Body of pancreas (tissue), 4 donors: ENCODE data around the gene SUGP2. TPM values are rescaled to one million over a fixed set of nuclear protein-coding genes. Genes with fewer than 3 reads are reported as not detected.

Experiments
- ATAC-seq: fragments of 150-250 bp; one replicate; pipeline ENCODE4 v1.9.1; 2016
- DNase-seq, 4 donors: peaks; one replicate each; pipeline ENCODE4 v3.0.0-alpha.2; 2019
- H3K27ac ChIP-seq, 4 donors: fragments of 200-600 bp; sonication (generic); 1 replicate in 3 of 4; 2 replicates in 1 of 4; pipeline versions ENCODE4 v1.5.1 to v1.6.1; 2016 to 2019; ENCODE audit warnings: mild to moderate bottlenecking in 1 of 4, mixed read lengths in 1 of 4, moderate library complexity in 1 of 4
- H3K27me3 ChIP-seq, 2 donors: fragments of 200-600 bp; sonication (generic); one replicate each; pipeline ENCODE4 v1.6.0; 2016; ENCODE audit warnings: mild to moderate bottlenecking in 1 of 2
- H3K36me3 ChIP-seq, 2 donors: fragments of 200-600 bp; sonication (generic); replicated peaks in 1 of 2; 2 replicates each; pipeline ENCODE4 v1.5.1; 2016; ENCODE audit warnings: low read depth in 2 of 2; ENCODE audit not compliant: insufficient read depth in 1 of 2
- H3K4me1 ChIP-seq: fragments of 200-600 bp; sonication (generic); one replicate; pipeline ENCODE4 v1.6.0; 2016
- H3K4me3 ChIP-seq, 2 donors: fragments of 200-600 bp; sonication (generic); 1 replicate in 1 of 2; 2 replicates in 1 of 2; pipeline ENCODE4 v1.5.1; 2016 to 2019
- H3K9me3 ChIP-seq, 3 donors: fragments of 200-600 bp; sonication (generic); 1 replicate in 2 of 3; 2 replicates in 1 of 3; pipeline ENCODE4 v1.5.1; 2016
- CTCF ChIP-seq, 7 experiments: fragments of 450-650 bp in 4 of 7; fragments of 200-600 bp in 3 of 7; sonication (generic) in 3 of 7; IDR thresholded peaks; one replicate each; pipeline ENCODE4 v1.5.1; 2016 to 2019; ENCODE audit warnings: antibody characterized with exemption in 7 of 7
- POLR2A ChIP-seq, 3 donors: fragments of 450-650 bp; IDR thresholded peaks; one replicate each; pipeline ENCODE4 v1.6.1; 2016; ENCODE audit warnings: antibody characterized with exemption in 3 of 3, mild to moderate bottlenecking in 2 of 3
- WGBS, 2 donors: methylation state at CpG; one replicate each; pipeline ENCODE4 v1.1.5; 2017; 5-methylcytosine and 5-hydroxymethylcytosine counted together
- intact Hi-C: fragments of 100-400 bp; cut with DNase I; formaldehyde crosslinking; loops from one replicate; pipeline ENCODE4 v1.15.1; 2023
- total RNA-seq, 2 donors: library from RNA; depleted of rRNA; stranded (reverse); fragments of >200 nt; gene quantifications; one replicate each; pipeline ENCODE4 v1.1.0, GENCODE V29; 2016

SUGP2 gene
- total RNA-seq, 2 donors from 2014 or later = 22.1 to 115 TPM

- no peak for TF ChIP-seq POLR2A (IDR thresholded peaks at IDR 0.05)
- TF ChIP-seq CTCF (IDR thresholded peaks at IDR 0.05) = no peak
- WGBS, 2 donors = 90 to 95% methylated on average over 10 of the region's 10 CpGs
- peaks cover 0 to 9% of the 10 kb centered on the region in 2 donors for H3K36me3 ChIP-seq
Measured at GRCh38 chr19:18996351-18996750, 37.0 kb downstream of the SUGP2 start.

GRCh38 chr19:18995804-18996241, 37.5 kb downstream of the SUGP2 start:
- no peaks in the 10 kb centered on the region for H3K9me3 ChIP-seq
- DNase-seq = peak; percentile 35 to 70 (median 54)
- peaks cover 0 to 7% of the 10 kb centered on the region in 2 donors for H3K36me3 ChIP-seq
- H3K4me1 ChIP-seq = no peaks in the 10 kb centered on the region
- TF ChIP-seq CTCF (IDR thresholded peaks at IDR 0.05) (peak in 4 of 7 experiments; percentile 23 to 43 (median 32)), POLR2A (IDR thresholded peaks at IDR 0.05) (no peak)
- H3K27me3 ChIP-seq = no peaks in the 10 kb centered on the region
- intact Hi-C loops = no loop called here
- 62 to 100% methylated on average over 2 to 5 of the region's 5 CpGs for WGBS, 2 donors
- H3K4me3 ChIP-seq = no peak overlapping the region
- no peak overlapping the region for H3K27ac ChIP-seq
- peak; percentile 75 for ATAC-seq

More at GRCh38 chr19:18996351-18996750, 37.0 kb downstream of the SUGP2 start:
- Histone ChIP-seq H3K9me3 (no peaks in the 10 kb centered on the region), H3K4me1 (no peaks in the 10 kb centered on the region), H3K27ac (no peak overlapping the region), H3K27me3 (no peaks in the 10 kb centered on the region), H3K4me3 (no peak overlapping the region)
- DNase-seq = no peak
- intact Hi-C loops = no loop called here
- ATAC-seq = no peak

GRCh38 chr19:18993115-18993514, 40.2 kb downstream of the SUGP2 start:
- H3K4me3 ChIP-seq = no peak overlapping the region
- ATAC-seq (no peak), DNase-seq (no peak)
- no peak for TF ChIP-seq POLR2A (IDR thresholded peaks at IDR 0.05)
- TF ChIP-seq CTCF (IDR thresholded peaks at IDR 0.05) = no peak
- no peak overlapping the region for H3K27ac ChIP-seq
- H3K9me3 ChIP-seq = no peaks in the 10 kb centered on the region
- no peaks in the 10 kb centered on the region for H3K4me1 ChIP-seq
- intact Hi-C loops = no loop called here
- no peaks in the 10 kb centered on the region for H3K27me3 ChIP-seq
- WGBS, 2 donors = 66 to 74% methylated on average over 10 of the region's 10 CpGs
- peaks cover 0 to 7% of the 10 kb centered on the region in 2 donors for H3K36me3 ChIP-seq

GRCh38 chr19:18992696-18993095, 40.6 kb downstream of the SUGP2 start:
- ATAC-seq (no peak), DNase-seq (no peak)
- Histone ChIP-seq H3K27me3 (no peaks in the 10 kb centered on the region), H3K36me3 (peaks cover 0 to 7% of the 10 kb centered on the region in 2 donors), H3K4me3 (no peak overlapping the region), H3K9me3 (no peaks in the 10 kb centered on the region), H3K27ac (no peak overlapping the region), H3K4me1 (no peaks in the 10 kb centered on the region)
- 89 to 96% methylated on average over 8 of the region's 8 CpGs for WGBS, 2 donors
- intact Hi-C loops = no loop called here
- TF ChIP-seq CTCF (IDR thresholded peaks at IDR 0.05) = no peak
- no peak for TF ChIP-seq POLR2A (IDR thresholded peaks at IDR 0.05)

- WGBS, 2 donors = 97 to 98% methylated on average over 9 to 14 of the region's 14 CpGs
Measured at GRCh38 chr19:18991468-18991867, 41.8 kb downstream of the SUGP2 start.

More at GRCh38 chr19:18991468-18991867, 41.8 kb downstream of the SUGP2 start:
- intact Hi-C loops = no loop called here
- Histone ChIP-seq H3K4me1 (no peaks in the 10 kb centered on the region), H3K36me3 (peaks cover 0 to 7% of the 10 kb centered on the region in 2 donors), H3K4me3 (no peak overlapping the region), H3K9me3 (no peaks in the 10 kb centered on the region), H3K27ac (no peak overlapping the region), H3K27me3 (no peaks in the 10 kb centered on the region)
- no peak for ATAC-seq
- no peak for DNase-seq
- TF ChIP-seq CTCF (IDR thresholded peaks at IDR 0.05) (no peak), POLR2A (IDR thresholded peaks at IDR 0.05) (no peak)
